Mononuclear cell (primary cell): Measurements from ENCODE around the gene CDSN. TPM values are rescaled to one million over a fixed set of nuclear protein-coding genes. Genes with fewer than 3 reads are reported as not detected.

Experiments used
- total RNA-seq: library from RNA; depleted of rRNA; stranded (reverse); fragments of >200 nt; gene quantifications from one replicate; pipeline ENCODE4 v1.2.3, GENCODE V29; 2012

The CDSN gene
- total RNA-seq, 1 donor: not detected

Other genes starting within 250 kb of the CDSN start
- 2.5 TPM for gene DDR1, start 235.9 kb downstream of the CDSN start, total RNA-seq
- gene GTF2H4, start 212.2 kb downstream of the CDSN start, total RNA-seq: 2.8 TPM
- 10.0 TPM for gene VARS2, start 206.2 kb downstream of the CDSN start, total RNA-seq
- gene SFTA2, start 188.3 kb downstream of the CDSN start, total RNA-seq: not detected
- not detected for gene MUCL3, start 179.5 kb downstream of the CDSN start, total RNA-seq
- gene MUC21, start 136.7 kb downstream of the CDSN start, total RNA-seq: not detected
- gene MUC22, start 110.0 kb downstream of the CDSN start, total RNA-seq: not detected
- not detected for gene C6orf15, start 7.9 kb downstream of the CDSN start, total RNA-seq
- gene PSORS1C1, start 5.6 kb downstream of the CDSN start, total RNA-seq: not detected
- not detected for gene PSORS1C2, start 18.6 kb upstream of the CDSN start, total RNA-seq
- gene CCHCR1, start 37.4 kb upstream of the CDSN start, total RNA-seq: 4.3 TPM
- 1.9 TPM for gene TCF19, start 38.1 kb upstream of the CDSN start, total RNA-seq
- not detected for gene POU5F1, start 50.2 kb upstream of the CDSN start, total RNA-seq
- gene HLA-C, start 151.6 kb upstream of the CDSN start, total RNA-seq: 1,178 TPM
- 3,997 TPM for gene HLA-B, start 236.7 kb upstream of the CDSN start, total RNA-seq